ENCODE data around the gene C19orf25.
"Not testable (repeated sequence)": the region's sequence is repeated elsewhere in the genome, so short reads cannot be mapped to it uniquely, and the experiment has no call there.

The C19orf25 gene

DNA sequence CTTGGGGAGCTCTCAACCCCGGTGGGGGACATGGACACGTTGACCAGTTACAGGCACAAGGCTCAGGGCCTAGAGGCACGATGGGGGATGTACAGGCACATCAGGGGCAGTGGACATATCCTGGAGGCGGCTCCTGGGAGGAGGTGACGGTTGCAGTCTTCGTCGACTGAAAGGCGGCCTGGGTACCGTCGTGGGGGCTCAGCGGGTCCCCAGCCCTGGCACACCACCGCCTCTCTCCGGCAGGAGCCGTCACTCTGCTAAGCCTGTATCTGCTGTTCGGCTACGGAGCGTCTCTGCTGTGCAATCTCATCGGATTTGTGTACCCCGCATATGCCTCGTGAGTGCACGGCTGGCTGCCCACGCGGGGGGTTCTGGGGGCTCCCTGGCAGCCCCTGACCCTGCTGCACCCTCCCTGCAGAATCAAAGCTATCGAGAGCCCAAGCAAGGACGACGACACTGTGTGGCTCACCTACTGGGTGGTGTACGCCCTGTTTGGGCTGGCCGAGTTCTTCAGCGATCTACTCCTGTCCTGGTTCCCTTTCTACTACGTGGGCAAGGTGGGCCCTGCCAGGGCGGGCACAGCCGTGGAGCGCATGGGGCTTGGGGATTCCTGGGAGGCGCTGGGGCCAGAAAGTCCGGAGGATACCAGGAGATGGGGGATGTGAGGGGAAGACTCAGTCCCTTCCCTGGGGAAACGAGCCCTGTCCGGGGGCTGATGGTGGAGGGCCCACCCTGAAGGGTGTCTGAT, 16.2 kb upstream of the C19orf25 start:
- no peak for DNase-seq

DNA sequence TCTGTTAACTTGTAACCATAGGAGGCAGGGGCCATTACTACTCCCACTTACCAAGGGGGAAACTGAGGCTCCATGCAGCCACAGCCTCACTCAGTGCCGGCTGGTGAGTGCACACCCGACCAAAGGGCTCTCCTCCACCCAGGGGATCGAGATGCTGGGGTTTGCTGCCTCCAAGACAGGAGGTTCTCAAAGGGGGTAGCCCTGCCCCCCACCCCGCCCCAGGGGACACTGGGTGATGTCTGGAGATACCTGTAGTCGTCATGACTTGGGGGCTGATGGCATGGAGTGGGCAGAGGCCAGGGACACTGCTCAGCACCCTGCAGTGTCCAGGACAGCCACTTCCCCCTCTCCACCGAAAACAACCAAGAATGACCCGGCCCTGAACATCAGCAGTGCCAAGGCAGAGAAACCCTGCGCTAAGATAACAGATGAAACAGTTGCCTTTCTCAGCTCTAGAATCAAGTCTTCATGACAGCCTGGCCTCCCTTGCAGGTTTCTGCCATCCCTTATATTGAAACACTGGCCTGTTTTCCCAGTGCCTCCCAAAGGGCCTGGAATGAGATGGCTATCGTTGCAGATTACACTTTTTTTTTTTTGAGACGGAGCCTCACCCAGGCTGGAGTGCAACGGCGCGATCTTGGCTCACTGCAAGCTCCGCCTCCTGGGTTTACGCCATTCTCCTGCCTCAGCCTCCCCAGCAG, 15.2 kb upstream of the C19orf25 start:
- DNase-seq, result no peak

DNA sequence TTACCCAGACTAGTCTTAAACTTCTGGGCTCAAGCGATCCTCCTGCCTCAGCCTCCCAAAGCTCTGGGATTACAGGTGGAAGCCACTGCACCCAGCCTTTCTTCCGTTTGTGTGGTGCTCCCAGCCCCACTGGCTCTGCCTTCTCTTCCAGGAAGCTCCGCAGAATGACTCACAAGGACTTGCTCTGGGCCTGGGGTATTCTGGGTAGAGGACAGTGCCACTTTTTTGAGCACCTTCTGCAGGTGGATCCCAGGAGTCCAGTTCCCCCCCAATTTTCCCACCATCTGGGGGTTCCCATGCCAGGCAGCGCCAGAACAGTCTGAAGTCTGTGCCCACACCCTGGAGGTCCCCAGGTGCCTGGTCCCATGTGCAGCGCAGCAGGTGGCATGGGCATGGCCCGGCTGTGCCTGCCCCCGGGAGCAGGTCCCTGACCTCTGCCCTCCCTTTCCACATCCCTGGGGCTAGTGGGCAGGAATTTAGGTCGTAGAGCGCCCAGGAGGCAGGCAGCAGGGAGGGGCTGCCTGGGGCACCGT, 13.5 kb upstream of the C19orf25 start:
- DNase-seq, result no peak

DNA sequence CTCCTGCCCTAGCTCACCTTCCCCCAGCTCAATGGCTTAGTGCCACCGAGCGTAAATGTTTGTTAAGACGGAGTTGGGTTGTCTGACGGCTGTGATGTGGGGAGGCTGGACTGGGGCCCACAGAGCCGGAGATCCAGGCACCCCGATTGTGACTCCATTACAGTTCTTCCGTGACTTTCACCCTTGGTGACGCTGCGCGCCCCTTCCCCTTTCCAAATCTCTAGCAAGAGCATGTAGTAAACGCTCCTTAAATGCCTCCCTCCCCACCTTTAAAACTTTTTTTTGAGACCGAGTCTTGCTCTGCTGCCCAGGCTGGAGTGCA, 12.8 kb upstream of the C19orf25 start:
- DNase-seq, result no peak

DNA sequence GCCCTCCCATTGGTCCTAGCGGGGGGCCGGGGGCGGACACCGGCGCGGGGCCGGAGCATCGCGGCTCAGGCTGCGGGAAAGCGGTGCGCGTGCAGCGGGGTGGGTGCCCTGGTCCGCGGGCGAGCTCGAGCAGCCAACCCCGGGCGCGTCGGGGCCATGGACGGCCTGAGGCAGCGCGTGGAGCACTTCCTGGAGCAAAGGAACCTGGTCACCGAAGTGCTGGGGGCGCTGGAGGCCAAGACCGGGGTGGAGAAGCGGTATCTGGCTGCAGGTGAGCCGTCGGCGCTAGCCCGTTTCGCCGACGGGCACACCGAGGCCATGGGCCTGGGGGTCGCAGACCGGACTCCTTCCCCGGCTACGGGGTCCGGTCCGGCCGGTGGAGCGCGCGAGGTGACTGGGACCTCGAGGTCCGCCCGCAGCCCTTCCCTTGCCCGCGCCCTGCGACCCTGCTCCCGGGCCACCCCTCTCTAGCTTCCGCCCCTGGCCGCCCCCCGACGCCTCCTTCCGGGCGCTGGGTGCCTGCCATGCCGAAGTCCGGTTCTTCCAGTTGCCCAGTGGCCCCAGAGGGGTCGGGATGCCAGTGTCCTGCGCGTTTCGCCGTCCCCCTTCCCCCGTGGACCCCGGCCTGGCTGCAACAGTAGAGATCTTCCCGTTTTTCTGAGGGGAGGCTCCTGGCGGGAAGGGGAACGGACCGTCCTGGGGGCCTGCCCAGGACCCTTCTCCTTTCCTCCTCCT, 12.3 kb upstream of the C19orf25 start, which contains the start of gene REEP6:
REEP6 (plus strand) TSS at position 68 of the 735 bp plus-strand sequence; CDS start at position 157, 89 bp downstream.
- no peak for DNase-seq

DNA sequence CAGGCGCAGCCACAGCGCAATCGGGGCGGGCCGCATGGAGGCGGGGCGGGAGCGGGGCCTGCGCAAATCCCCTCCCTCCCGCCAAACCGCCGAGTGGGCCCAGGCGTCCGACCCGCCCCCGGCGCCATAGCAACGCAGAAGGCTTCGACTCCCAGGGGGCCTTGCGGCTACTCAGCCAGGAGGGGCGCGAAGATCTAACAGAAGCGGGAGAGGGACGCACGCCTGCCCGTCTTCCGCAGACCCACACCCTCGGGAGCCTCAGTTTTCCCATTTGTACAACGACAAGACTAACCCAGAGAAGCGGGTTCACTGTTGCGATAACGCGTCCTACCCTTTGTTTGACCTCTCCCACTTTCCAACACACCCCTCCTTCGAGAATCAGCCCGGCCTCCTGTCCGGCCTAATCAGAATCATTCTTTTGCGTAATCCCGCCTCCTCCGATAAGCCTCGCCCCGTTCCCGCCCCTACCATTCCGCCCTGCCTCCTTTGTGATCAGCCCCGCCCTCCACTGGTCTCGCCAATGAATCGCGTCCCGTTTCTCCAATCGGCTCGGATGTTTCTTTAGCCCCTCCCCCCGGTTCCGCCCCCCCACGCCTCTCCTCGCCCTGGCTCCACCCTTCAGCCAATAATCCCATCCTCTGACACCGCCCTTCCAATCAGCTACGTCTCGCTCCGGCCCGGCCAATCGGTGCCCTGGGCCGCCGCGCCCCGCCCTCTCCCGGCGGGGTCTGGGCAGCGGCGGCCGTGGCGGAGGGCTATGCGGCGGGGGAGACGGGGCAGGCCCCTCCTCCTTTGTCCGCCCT, 11.5 kb upstream of the C19orf25 start, which contains the start of gene PCSK4:
PCSK4 (minus strand) TSS at position 40 of the 803 bp plus-strand sequence; CDS start at position 36, 4 bp downstream.
- DNase-seq, result peak; percentile 97 to 98

DNA sequence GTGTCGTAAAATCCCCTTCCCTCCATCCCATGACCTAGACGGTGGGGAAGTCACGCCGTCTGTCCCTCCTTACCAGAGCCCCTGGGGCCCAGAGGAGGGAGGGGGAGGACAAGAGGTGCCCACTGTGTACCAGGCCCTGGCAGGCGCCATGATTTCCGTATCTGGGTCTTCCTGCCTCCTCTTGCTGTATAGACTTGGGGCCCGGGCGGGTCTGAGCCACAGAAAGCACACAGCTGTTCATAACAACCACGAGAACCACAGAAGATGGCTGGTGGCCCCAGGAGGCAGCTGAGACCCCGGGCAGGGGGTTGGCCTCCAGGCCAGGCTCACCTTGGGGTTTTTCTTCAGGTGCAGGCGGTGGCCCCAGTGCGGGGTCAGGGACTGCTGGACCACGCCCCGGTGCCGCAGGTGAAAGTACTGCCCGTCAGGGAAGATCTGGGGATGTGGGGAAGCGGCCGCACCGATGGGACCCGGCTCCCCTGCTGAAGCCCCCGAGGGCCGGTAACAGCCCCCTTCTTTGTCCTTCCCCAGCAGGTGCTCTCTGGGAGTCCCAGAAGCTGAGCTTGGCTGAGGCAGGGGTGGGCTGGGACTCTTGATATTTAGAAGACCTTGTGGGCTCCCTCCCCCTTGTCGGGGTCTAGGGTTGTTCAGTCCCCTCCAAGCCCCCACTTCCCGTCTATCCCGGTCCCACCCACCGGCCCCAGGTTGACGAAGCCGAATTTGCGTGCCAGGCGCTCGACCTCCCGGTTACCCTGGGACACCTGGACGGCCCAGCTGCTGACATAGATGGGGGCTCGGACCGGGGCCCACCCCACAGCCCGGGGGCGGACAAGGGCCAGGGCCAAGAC, 10.7 kb upstream of the C19orf25 start:
- no peak for DNase-seq

DNA sequence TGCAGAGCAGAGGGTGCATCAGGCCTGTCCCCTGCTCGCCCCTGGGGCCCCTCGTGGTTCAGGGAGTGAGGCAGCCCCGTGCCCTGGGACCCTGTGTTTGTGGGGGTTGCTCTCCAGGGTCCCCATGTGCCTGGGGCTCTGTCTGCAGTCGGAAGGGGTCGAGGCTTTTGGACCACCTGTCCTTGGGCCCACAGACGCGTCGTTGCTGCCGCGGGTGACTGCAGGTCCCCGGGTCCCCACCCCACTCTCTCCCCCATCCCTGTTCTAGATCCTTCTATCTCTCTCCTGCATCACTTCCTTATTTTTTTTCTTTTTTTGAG, 9.2 kb upstream of the C19orf25 start:
- DNase-seq, result no peak

DNA sequence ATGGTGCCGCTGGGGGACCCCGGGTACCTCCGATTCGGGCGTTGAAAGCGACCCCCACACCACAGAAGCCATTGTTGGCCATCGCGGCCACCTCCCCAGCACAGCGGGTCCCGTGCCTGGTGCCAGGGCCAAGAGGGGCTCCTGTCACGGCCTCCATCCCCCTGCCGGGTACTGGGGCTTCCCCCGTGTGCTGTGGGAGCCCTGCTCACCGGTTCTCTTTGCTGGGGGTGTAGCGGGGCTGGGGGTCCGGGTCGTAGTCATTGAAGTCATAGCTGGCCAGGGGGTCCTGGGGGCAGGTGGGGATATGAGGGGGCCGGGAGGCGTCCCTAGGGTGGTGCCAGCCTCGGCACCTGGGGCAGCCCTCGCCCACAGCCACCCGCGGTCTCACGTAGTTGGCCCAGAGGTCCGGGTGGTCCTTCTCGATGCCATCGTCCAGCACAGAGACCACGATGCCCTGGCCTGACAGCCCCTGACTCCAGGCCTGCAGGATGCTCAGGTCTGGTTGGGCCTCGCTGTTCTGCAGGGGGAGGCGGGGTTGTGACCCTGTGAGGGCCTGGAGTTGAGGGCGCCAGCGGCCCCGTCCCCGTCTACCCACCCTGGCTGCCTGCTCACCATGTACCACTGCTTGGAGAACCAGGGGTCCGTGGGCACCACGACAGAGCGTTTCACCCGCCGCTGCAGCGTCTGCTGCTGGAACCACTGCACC, 8.7 kb upstream of the C19orf25 start:
- no peak for DNase-seq

DNA sequence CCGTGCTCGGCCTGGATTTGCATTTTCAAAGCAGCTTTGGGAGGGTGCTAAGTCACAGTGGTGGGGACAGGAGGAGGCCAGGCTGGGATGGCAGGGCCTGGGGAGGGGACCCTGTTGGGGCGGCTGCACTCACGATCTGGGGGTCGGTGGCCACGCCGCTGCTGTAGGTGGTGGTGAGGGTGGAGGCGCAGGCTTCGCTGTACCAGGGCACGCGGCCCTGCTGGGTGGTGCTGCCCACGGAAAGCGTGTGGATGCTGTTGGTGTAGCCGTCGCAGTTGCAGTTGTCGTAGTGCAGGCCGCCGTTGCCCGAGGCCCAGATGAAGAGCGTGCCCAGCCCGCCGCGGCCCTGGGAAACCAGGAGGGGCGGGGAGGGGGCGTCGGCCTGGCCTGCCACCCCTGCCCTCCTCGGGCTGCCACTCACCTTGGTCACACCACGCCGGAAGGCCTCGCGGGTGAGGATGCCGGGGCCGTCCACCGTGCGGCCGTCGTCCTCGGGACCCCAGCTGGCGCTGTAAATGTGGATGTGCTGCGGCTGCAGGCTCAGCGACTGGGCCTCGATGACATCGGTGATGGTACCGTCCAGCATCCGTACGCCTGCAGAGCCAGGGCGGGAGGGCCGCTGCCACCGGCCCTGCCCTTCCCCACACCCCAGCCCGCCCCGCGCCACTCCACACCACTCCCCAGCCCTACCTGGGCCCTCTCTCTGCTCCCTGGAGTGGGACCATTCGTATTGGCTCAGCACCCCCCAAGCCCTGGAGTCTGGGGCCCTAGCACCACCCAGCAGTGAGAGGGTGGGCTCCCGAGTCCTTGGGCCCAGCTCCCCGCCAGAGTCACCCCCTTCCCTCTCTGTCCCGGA, 7.9 kb upstream of the C19orf25 start:
- no peak for DNase-seq

DNA sequence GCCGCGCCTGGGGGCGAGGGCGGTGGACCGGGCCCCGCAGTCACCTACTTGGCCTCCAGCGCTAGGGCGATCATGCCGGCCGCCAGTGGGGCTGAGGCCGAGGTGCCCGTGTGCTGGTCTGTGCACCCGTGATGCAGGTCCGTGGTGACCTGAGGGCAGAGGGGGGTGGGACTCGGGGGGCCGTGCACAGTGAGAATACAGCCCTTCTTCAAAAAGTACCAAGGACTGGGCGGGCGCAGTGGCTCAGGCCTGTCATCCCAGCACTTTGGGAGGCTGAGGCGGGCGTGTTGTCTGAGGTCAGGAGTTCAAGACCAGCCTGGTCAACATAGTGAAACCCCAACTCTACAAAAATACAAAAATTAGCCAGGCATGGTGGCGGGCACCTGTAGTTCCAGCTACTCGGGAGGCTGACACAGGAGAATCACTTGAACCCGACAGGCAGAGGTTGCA, 5.0 kb upstream of the C19orf25 start:
- no peak for DNase-seq

DNA sequence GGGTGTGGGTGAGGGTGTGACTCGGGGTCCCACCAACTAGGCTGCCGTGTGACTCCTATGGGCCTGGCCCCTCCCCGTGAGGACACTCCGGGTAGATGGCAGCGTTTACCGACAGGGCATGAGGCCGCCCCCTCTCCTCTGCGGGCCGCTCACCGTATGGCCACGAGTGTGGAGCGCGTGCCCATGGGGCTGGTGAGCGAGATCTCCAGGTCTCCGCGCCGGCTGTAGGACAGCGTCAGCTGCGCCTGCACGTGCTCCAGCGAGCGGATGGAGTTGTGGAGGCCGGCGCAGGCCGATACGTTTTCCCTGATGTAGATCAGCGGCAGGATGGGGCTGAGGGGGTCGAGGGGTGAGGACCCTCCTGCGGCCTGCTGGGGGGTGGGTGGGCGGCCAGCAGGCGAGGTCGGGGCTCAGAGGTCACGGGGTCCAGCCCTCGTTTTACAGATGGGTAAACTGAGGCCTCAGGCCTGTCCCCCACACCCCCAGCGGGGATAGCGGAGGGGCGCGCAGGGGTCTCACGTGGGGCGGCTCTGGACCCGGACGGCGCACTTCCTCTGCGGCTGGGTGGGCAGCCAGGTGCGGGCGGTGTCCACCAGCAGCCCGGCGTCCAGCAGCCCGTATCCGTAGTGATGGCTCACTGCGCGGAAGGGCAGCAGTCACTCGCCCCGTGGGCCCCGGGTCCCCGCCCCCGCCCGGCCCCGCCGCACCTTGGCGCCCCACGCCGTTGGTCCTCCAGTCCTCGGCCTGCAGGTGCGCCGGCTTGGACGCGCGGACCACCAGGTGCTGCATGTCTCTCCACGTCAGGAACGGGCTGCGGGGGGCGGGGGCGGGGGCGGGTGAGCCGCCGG, 4.3 kb upstream of the C19orf25 start:
- DNase-seq, result no peak

DNA sequence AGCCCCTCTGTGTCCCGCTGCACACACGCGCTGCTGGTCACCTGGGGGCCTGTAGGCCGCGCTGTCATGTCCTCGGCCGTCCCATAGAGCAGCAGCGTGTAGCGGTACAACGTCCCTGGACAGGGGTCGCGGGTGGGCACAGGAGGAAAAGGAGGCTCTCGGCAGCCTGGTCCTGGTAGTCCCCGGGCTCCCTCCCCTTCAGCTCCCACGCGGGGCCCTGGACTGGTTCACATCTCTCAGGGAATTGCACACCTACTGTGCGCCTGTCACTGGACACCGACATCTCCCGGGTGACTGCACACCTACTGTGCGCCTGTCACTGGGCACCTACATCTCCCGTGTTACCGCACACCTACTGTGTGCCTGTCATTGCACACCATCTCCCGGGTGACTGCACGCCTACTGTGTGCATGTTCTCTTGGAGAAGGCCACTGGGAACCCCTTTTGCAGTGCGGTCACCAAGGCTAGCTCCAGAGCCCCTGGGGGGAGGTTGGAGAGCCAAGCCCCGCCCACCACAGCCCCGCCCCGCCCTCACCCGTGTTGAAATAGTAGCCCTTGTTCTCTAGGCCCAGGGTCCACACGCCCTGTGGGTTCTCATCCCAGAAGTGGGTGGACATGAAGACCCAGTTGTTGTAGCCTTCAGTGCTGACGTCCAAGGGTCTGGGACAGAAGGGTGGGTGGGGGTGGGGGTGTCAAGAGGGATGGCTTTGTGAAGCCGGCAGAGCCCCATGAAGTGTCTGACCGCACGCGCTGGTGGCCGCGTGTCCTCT, 3.5 kb upstream of the C19orf25 start:
- no peak for DNase-seq

DNA sequence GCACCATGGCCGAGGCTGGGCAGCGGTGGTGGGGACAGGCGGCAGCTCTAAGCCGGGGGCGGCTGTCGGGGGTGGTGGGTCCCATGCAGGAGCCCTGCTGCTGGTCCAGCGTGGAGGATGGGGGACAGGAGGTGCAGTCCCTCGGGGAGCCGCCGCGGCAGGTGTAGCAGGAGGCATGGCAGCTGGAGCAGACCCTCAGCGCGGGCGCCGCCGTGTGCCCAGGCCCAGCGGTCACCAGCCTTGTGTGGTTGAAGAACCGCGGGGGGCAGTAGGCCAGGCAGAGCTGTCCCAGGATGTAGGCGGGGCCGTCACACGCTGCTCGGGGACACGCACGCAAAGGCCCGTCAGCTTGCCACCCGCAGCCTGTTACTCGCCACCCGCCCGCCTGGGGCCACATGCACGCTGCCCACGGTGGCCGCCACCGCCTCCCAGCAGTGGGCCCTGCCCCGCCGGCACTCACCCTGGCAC, 2.9 kb upstream of the C19orf25 start:
- DNase-seq, result no peak

DNA sequence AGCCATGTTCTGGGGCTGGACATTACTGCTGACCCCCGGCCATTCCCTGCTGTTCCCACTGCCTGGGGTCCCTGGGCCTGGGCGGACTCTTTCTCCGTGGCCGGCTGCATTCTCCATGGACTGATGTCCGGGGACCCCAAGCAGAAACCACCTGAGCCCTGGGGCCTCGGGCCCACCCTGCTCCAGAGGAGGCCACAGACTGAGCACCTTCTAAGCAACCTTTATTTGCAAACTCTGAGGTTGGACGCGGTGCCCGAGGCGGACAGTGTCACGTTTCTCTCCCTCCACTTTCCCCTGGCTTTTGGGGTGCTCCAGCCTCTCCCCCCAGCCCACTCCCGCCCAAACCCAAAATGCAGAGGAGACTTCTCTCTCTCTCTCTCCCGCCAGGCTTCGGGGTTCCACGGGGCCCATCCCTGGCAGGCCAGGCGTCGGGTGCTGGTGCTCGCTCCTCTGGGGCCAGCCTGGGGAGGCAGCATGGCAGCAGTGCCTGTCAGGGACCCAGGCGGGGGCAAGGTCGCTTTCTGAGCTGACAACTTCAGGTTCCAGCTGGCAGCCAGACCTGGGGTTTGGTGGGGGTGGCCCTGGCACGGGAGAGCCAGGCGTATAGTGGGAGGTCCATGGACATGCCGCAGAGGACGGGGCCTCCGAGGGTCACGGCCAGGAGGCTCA, 2.3 kb upstream of the C19orf25 start:
- DNase-seq, result no peak

DNA sequence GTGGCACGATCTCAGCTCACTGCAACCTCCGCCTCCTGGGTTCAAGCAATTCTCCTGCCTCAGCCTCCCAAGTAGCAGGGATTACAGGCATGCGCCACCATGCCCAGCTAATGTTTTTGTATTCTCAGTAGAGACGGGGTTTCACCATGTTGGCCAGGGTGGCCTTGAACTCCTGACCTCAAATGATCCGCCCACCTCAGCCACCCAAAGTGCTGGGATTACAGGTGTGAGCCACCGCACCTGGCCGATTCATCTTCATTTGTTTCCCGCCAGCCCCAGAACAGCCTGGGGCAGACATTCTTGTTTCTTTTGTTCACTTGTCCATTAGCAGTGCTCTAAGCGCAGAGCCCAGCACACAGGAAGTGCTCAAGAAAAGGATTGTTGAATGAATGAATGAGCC, 2.0 kb downstream of the C19orf25 start:
- DNase-seq, result not testable (repeated sequence)

DNA sequence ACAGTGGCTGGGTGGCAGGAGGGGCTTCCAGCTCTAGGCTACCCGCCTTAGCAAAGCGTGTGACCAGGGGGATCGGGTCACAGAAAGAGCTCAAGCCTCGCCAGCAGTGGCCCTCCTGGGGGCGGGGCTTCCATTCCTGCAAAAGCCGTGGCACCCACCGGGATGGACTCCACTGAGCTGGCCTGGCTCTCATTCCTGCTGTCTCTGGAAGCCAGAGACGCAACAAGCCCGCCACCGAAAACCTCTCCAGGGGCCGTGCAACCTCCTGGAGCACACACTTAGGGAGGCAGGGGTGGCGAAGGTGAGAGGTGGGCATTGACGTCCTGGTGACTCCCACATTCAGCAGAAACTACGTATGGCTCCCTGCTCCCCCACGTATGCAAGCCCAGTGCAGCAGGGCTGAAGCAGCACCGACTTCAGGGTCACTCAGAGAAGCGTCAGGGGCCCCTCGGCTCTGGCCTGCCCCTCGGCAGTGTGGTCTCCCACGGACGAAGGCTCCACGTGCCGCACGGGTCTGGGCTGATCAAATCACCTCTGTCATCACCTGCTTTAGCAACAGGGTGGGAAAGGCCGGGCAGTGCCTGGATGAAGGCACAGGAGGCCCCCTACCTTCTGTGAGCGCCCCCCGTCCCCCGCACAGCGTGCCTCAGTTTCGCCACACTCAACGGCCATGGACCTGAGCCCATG, 3.1 kb downstream of the C19orf25 start:
- no peak for DNase-seq

All from activated CD4-positive, alpha-beta T cell treated with anti-CD3 and anti-CD28 coated beads, Interleukin-2, amount 50 U/mL, for 4 hours (primary cell).